Trophoblast cell (in vitro differentiated cells and primary cell): Measurements from ENCODE around the gene KIAA0232.
A peak's percentile ranks its signal among the peaks of the same experiment; 100 is the strongest.
"Not testable (repeated sequence)": the region's sequence is repeated elsewhere in the genome, so short reads cannot be mapped to it uniquely, and the experiment has no call there.

Experiments used
- DNase-seq, 2 donors: peaks; one replicate each; pipeline ENCODE4 v3.0.0-alpha.2; 2016
- H2AFZ ChIP-seq: 2 replicates; pipeline ENCODE4 v1.6.1; 2013; ENCODE audit warnings: low read length, moderate library complexity, mild to moderate bottlenecking; ENCODE audit not compliant: insufficient read depth, poor library complexity
- H2AK5ac ChIP-seq: 2 replicates; pipeline ENCODE4 v1.6.1; 2013; ENCODE audit warnings: mild to moderate bottlenecking, low read length
- H2BK120ac ChIP-seq: 2 replicates; pipeline ENCODE4 v1.6.1; 2013; ENCODE audit warnings: low read length, mild to moderate bottlenecking, moderate library complexity; ENCODE audit not compliant: insufficient read depth, poor library complexity
- H2BK12ac ChIP-seq: 2 replicates; pipeline ENCODE4 v1.6.1; 2013; ENCODE audit warnings: mild to moderate bottlenecking, low read length, moderate library complexity
- H2BK5ac ChIP-seq: 2 replicates; pipeline ENCODE4 v1.6.1; 2013; ENCODE audit warnings: low read length, low read depth, moderate library complexity, mild to moderate bottlenecking; ENCODE audit not compliant: poor library complexity
- H3K14ac ChIP-seq: 2 replicates; pipeline ENCODE4 v1.6.1; 2013; ENCODE audit warnings: mild to moderate bottlenecking, low read length
- H3K18ac ChIP-seq: 2 replicates; pipeline ENCODE4 v1.6.1; 2013; ENCODE audit warnings: mild to moderate bottlenecking, low read length
- H3K23ac ChIP-seq: 2 replicates; pipeline ENCODE4 v1.6.1; 2013; ENCODE audit warnings: low read length
- H3K27ac ChIP-seq: 2 replicates; pipeline ENCODE4 v1.5.1; 2013; ENCODE audit warnings: low read depth, mild to moderate bottlenecking, inconsistent platforms, low read length, moderate library complexity
- H3K27me3 ChIP-seq: 2 replicates; pipeline ENCODE4 v1.6.1; 2013; ENCODE audit warnings: inconsistent platforms, mild to moderate bottlenecking, low read length, moderate library complexity; ENCODE audit not compliant: insufficient read depth
- H3K36me3 ChIP-seq, 2 experiments: 1 replicate in 1 of 2; 2 replicates in 1 of 2; pipeline ENCODE4 v1.6.1; 2013; ENCODE audit warnings: low read length in 2 of 2, mild to moderate bottlenecking in 2 of 2, moderate library complexity in 1 of 2; ENCODE audit not compliant: insufficient read depth in 2 of 2, control insufficient read depth in 1 of 2
- H3K4ac ChIP-seq: 2 replicates; pipeline ENCODE4 v1.6.1; 2013; ENCODE audit warnings: low read depth, mild to moderate bottlenecking, low read length, moderate library complexity
- H3K4me1 ChIP-seq, 2 experiments: 1 replicate in 1 of 2; 2 replicates in 1 of 2; pipeline ENCODE4 v1.6.1; 2013; ENCODE audit warnings: low read length in 2 of 2, mild to moderate bottlenecking in 2 of 2, moderate library complexity in 1 of 2; ENCODE audit not compliant: insufficient read depth in 2 of 2, control insufficient read depth in 1 of 2
- H3K4me2 ChIP-seq: 2 replicates; pipeline ENCODE4 v1.6.1; 2013; ENCODE audit warnings: inconsistent platforms, mild to moderate bottlenecking, low read length, moderate library complexity
- H3K4me3 ChIP-seq: 2 replicates; pipeline ENCODE4 v1.5.1; 2013; ENCODE audit warnings: mild to moderate bottlenecking, low read depth, low read length, inconsistent platforms
- H3K79me1 ChIP-seq: one replicate; pipeline ENCODE4 v1.6.1; 2013; ENCODE audit warnings: low read length
- H3K79me2 ChIP-seq: 2 replicates; pipeline ENCODE4 v1.6.1; 2013; ENCODE audit warnings: low read length, mild to moderate bottlenecking; ENCODE audit not compliant: control insufficient read depth, insufficient read depth, poor library complexity
- H3K9ac ChIP-seq: 2 replicates; pipeline ENCODE4 v1.6.1; 2013; ENCODE audit warnings: mild to moderate bottlenecking, low read length
- H3K9me3 ChIP-seq: 2 replicates; pipeline ENCODE4 v1.6.1; 2013; ENCODE audit warnings: low read depth, mild to moderate bottlenecking, control low read depth, inconsistent platforms, low read length; ENCODE audit not compliant: insufficient read depth
- H4K12ac ChIP-seq: 2 replicates; pipeline ENCODE4 v1.6.1; 2013; ENCODE audit warnings: low read depth, mild to moderate bottlenecking, low read length, moderate library complexity
- H4K8ac ChIP-seq: 2 replicates; pipeline ENCODE4 v1.6.1; 2013; ENCODE audit warnings: low read depth, mild to moderate bottlenecking, low read length, moderate library complexity
- H4K91ac ChIP-seq: one replicate; pipeline ENCODE4 v1.6.1; 2013; ENCODE audit warnings: low read depth, mild to moderate bottlenecking, low read length, moderate library complexity
- WGBS: extraction: QIAGEN DNeasy Blood & Tissue Kit; methylation state at CpG from one replicate; pipeline ENCODE4 v1.1.7; 2013; ENCODE audit warnings: missing lambda C conversion rate; ENCODE audit not compliant: insufficient read length, insufficient coverage; ENCODE audit errors: extremely low coverage; 5-methylcytosine and 5-hydroxymethylcytosine counted together

Gene KIAA0232

GRCh38 chr4:6754481-6755087 is 27.9 kb upstream of the KIAA0232 start:
- Histone ChIP-seq H4K12ac (no peak overlapping the region), H3K27me3 (no peaks in the 10 kb centered on the region), H2AFZ (no peak overlapping the region), H3K18ac (no peak overlapping the region), H3K23ac (no peak overlapping the region), H2BK120ac (no peak overlapping the region), H3K14ac (no peak overlapping the region), H3K9ac (no peak overlapping the region), H3K4ac (no peak overlapping the region), H4K91ac (no peak overlapping the region), H3K4me3 (no peak overlapping the region), H3K4me1 (peaks cover 4 to 27% of the 10 kb centered on the region in 2 experiments), H2BK5ac (no peak overlapping the region), H2BK12ac (no peak overlapping the region), H3K36me3 (no peaks in the 10 kb centered on the region), H4K8ac (no peak overlapping the region), H3K79me2 (no peaks in the 10 kb centered on the region), H3K27ac (no peak overlapping the region), H2AK5ac (no peak overlapping the region), H3K79me1 (peaks cover 5% of the 10 kb centered on the region), H3K9me3 (no peaks in the 10 kb centered on the region), H3K4me2 (no peak overlapping the region)
- WGBS: no CpG with 5 or more reads among the region's 3 CpGs
- no peak for DNase-seq

- no peaks in the 10 kb centered on the region for H3K27me3 ChIP-seq
Measured at GRCh38 chr4:6755088-6755753, 27.3 kb upstream of the KIAA0232 start.

GRCh38 chr4:6756345-6756744 is 26.2 kb upstream of the KIAA0232 start:
- H3K23ac ChIP-seq: not testable (repeated sequence)

More at GRCh38 chr4:6755088-6755753, 27.3 kb upstream of the KIAA0232 start:
- H2BK5ac ChIP-seq: no peak overlapping the region
- H3K4me1 ChIP-seq: peaks cover 4 to 25% of the 10 kb centered on the region in 2 experiments
- no peaks in the 10 kb centered on the region for H3K36me3 ChIP-seq
- H3K79me2 ChIP-seq: no peaks in the 10 kb centered on the region
- no peak overlapping the region for H3K23ac ChIP-seq
- no peak overlapping the region for H3K27ac ChIP-seq
- peak; percentile 58 to 82 for DNase-seq
- H2BK120ac ChIP-seq: no peak overlapping the region
- no peak overlapping the region for H3K4me3 ChIP-seq
- H2AFZ ChIP-seq: no peak overlapping the region
- H3K79me1 ChIP-seq: peaks cover 5% of the 10 kb centered on the region
- H4K12ac ChIP-seq: no peak overlapping the region
- H3K4ac ChIP-seq: no peak overlapping the region
- H3K9ac ChIP-seq: no peak overlapping the region
- H3K14ac ChIP-seq: no peak overlapping the region
- no peak overlapping the region for H2BK12ac ChIP-seq
- H3K18ac ChIP-seq: no peak overlapping the region
- no peak overlapping the region for H4K8ac ChIP-seq
- no peaks in the 10 kb centered on the region for H3K9me3 ChIP-seq
- H3K4me2 ChIP-seq: no peak overlapping the region
- no CpG with 5 or more reads among the region's 5 CpGs for WGBS
- no peak overlapping the region for H4K91ac ChIP-seq
- H2AK5ac ChIP-seq: no peak overlapping the region

GRCh38 chr4:6758728-6759127 is 23.8 kb upstream of the KIAA0232 start:
- H2AFZ ChIP-seq: no peak overlapping the region
- H3K36me3 ChIP-seq: no peaks in the 10 kb centered on the region
- no peak overlapping the region for H2BK12ac ChIP-seq
- H3K27me3 ChIP-seq: no peaks in the 10 kb centered on the region
- WGBS: no CpG with 5 or more reads among the region's 4 CpGs
- H3K9ac ChIP-seq: no peak overlapping the region
- H3K4me1 ChIP-seq: peaks cover 0 to 14% of the 10 kb centered on the region in 2 experiments
- H3K14ac ChIP-seq: no peak overlapping the region
- H3K18ac ChIP-seq: no peak overlapping the region
- H2AK5ac ChIP-seq: no peak overlapping the region
- H3K79me1 ChIP-seq: no peaks in the 10 kb centered on the region
- H4K8ac ChIP-seq: no peak overlapping the region
- DNase-seq: peak in 1 of 2 donors; percentile 57
- no peaks in the 10 kb centered on the region for H3K9me3 ChIP-seq
- H3K4me2 ChIP-seq: no peak overlapping the region
- no peak overlapping the region for H4K91ac ChIP-seq
- H3K27ac ChIP-seq: no peak overlapping the region
- H3K23ac ChIP-seq: no peak overlapping the region
- H2BK120ac ChIP-seq: no peak overlapping the region
- H3K4ac ChIP-seq: no peak overlapping the region
- H2BK5ac ChIP-seq: no peak overlapping the region
- no peaks in the 10 kb centered on the region for H3K79me2 ChIP-seq
- H3K4me3 ChIP-seq: no peak overlapping the region
- no peak overlapping the region for H4K12ac ChIP-seq

More at GRCh38 chr4:6756345-6756744, 26.2 kb upstream of the KIAA0232 start:
- H3K79me2 ChIP-seq, DNase-seq, H3K4me3 ChIP-seq, H4K12ac ChIP-seq, H2AFZ ChIP-seq, H3K27me3 ChIP-seq, H3K27ac ChIP-seq, H2BK12ac ChIP-seq, H3K9ac ChIP-seq, H2BK120ac ChIP-seq, H3K79me1 ChIP-seq, H3K18ac ChIP-seq, H3K4me2 ChIP-seq, H4K8ac ChIP-seq, H3K36me3 ChIP-seq, H2BK5ac ChIP-seq, H4K91ac ChIP-seq, H2AK5ac ChIP-seq, H3K4ac ChIP-seq, H3K14ac ChIP-seq, H3K9me3 ChIP-seq: not testable (repeated sequence)
- H3K4me1 ChIP-seq: peaks cover 4 to 20% of the 10 kb centered on the region in 2 experiments
- no CpG with 5 or more reads among the region's 6 CpGs for WGBS
